Skeletal muscle satellite cell (primary cell): ENCODE measurements around the gene SLC9B1. TPM values are rescaled to one million over a fixed set of nuclear protein-coding genes. Genes with fewer than 3 reads are reported as not detected.
A peak's percentile ranks its signal among the peaks of the same experiment; 100 is the strongest.

Experiments
- H3K27me3 ChIP-seq: 2 replicates; pipeline ENCODE4 v1.7.0; 2013; ENCODE audit warnings: low read length; ENCODE audit not compliant: control insufficient read depth, insufficient read depth
- H3K36me3 ChIP-seq: 2 replicates; pipeline ENCODE4 v1.7.0; 2013; ENCODE audit warnings: mild to moderate bottlenecking, control low read depth, low read length; ENCODE audit not compliant: insufficient read depth
- H3K4me1 ChIP-seq: 2 replicates; pipeline ENCODE4 v1.7.0; 2013; ENCODE audit warnings: low read length; ENCODE audit not compliant: control insufficient read depth, insufficient read depth
- H3K4me2 ChIP-seq: 2 replicates; pipeline ENCODE4 v1.7.0; 2013; ENCODE audit warnings: mild to moderate bottlenecking, low read length
- H3K4me3 ChIP-seq: 2 replicates; pipeline ENCODE4 v1.7.0; 2013; ENCODE audit warnings: low read length
- H3K9ac ChIP-seq: 2 replicates; pipeline ENCODE4 v1.7.0; 2013; ENCODE audit warnings: mild to moderate bottlenecking, low read depth, low read length, moderate library complexity
- H3K9me3 ChIP-seq: replicated peaks from 2 replicates; pipeline ENCODE4 v1.7.0; 2013; ENCODE audit warnings: mild to moderate bottlenecking, control low read depth, low read length
- total RNA-seq: library from RNA; depleted of rRNA; stranded (reverse); fragments of >200 nt; gene quantifications from 2 replicates; pipeline ENCODE4 v1.2.3, GENCODE V29; 2012; rRNA removed

SLC9B1 gene
- total RNA-seq: 0.25 TPM in 1 of 2 replicates, not detected in the other

- H3K4me2 ChIP-seq: peak within 1 kb of the TSS; percentile 81
- peak within 1 kb of the TSS; percentile 83 for H3K9ac ChIP-seq
- peaks cover 5% of the 10 kb centered on the region for H3K4me1 ChIP-seq
- H3K36me3 ChIP-seq: no peaks in the 10 kb centered on the region
- H3K9me3 ChIP-seq: no peaks in the 10 kb centered on the region
- H3K4me3 ChIP-seq: peak within 1 kb of the TSS; percentile 69
- H3K27me3 ChIP-seq: no peaks in the 10 kb centered on the region
Observed at GRCh38 chr4:103019308-103020124, at the start of gene SLC9B1. SLC9B1 (minus strand) TSS chr4:103019705; CDS start chr4:102991711, 27,994 bp downstream.

GRCh38 chr4:103067841-103068547 is 48.5 kb upstream of the SLC9B1 start:
- no peak overlapping the region for H3K9ac ChIP-seq
- H3K4me3 ChIP-seq: no peak overlapping the region
- no peaks in the 10 kb centered on the region for H3K36me3 ChIP-seq
- no peaks in the 10 kb centered on the region for H3K27me3 ChIP-seq
- no peaks in the 10 kb centered on the region for H3K9me3 ChIP-seq
- no peak overlapping the region for H3K4me2 ChIP-seq
- peaks cover 14% of the 10 kb centered on the region for H3K4me1 ChIP-seq

- no peaks in the 10 kb centered on the region for H3K36me3 ChIP-seq
- H3K4me1 ChIP-seq: no peaks in the 10 kb centered on the region
- H3K27me3 ChIP-seq: no peaks in the 10 kb centered on the region
- H3K9ac ChIP-seq: no peak overlapping the region
- no peak overlapping the region for H3K4me2 ChIP-seq
- H3K9me3 ChIP-seq: no peaks in the 10 kb centered on the region
- no peak overlapping the region for H3K4me3 ChIP-seq
Observed at GRCh38 chr4:103060453-103061148, 41.1 kb upstream of the SLC9B1 start.

GRCh38 chr4:103054030-103054429 is 34.5 kb upstream of the SLC9B1 start:
- peaks cover 4% of the 10 kb centered on the region for H3K36me3 ChIP-seq
- no peaks in the 10 kb centered on the region for H3K9me3 ChIP-seq

GRCh38 chr4:103052779-103053178 is 33.3 kb upstream of the SLC9B1 start:
- no peak overlapping the region for H3K9ac ChIP-seq
- peaks cover 15% of the 10 kb centered on the region for H3K36me3 ChIP-seq
- H3K4me1 ChIP-seq: peaks cover 7% of the 10 kb centered on the region
- no peaks in the 10 kb centered on the region for H3K27me3 ChIP-seq
- no peak overlapping the region for H3K4me2 ChIP-seq
- H3K9me3 ChIP-seq: no peaks in the 10 kb centered on the region
- no peak overlapping the region for H3K4me3 ChIP-seq

More at GRCh38 chr4:103054030-103054429, 34.5 kb upstream of the SLC9B1 start:
- no peak overlapping the region for H3K4me2 ChIP-seq
- H3K9ac ChIP-seq: no peak overlapping the region
- no peaks in the 10 kb centered on the region for H3K27me3 ChIP-seq
- H3K4me1 ChIP-seq: peaks cover 7% of the 10 kb centered on the region
- no peak overlapping the region for H3K4me3 ChIP-seq

- Histone ChIP-seq H3K27me3 (no peaks in the 10 kb centered on the region), H3K4me3 (no peak overlapping the region), H3K9me3 (no peaks in the 10 kb centered on the region), H3K4me2 (no peak overlapping the region), H3K36me3 (peaks cover 15% of the 10 kb centered on the region), H3K4me1 (peaks cover 7% of the 10 kb centered on the region), H3K9ac (no peak overlapping the region)
Observed at GRCh38 chr4:103052145-103052544, 32.6 kb upstream of the SLC9B1 start.

GRCh38 chr4:103050736-103051436 is 31.4 kb upstream of the SLC9B1 start:
- Histone ChIP-seq H3K27me3 (no peaks in the 10 kb centered on the region), H3K9ac (no peak overlapping the region), H3K4me2 (no peak overlapping the region), H3K9me3 (no peaks in the 10 kb centered on the region), H3K4me1 (peaks cover 7% of the 10 kb centered on the region), H3K4me3 (no peak overlapping the region), H3K36me3 (peaks cover 17% of the 10 kb centered on the region)

- Histone ChIP-seq H3K9ac (no peak overlapping the region), H3K27me3 (no peaks in the 10 kb centered on the region), H3K4me3 (no peak overlapping the region), H3K9me3 (no peaks in the 10 kb centered on the region), H3K4me1 (peaks cover 7% of the 10 kb centered on the region), H3K4me2 (no peak overlapping the region), H3K36me3 (peaks cover 33% of the 10 kb centered on the region)
Observed at GRCh38 chr4:103046416-103047290, 27.1 kb upstream of the SLC9B1 start.

GRCh38 chr4:103044183-103044582 is 24.7 kb upstream of the SLC9B1 start:
- Histone ChIP-seq H3K4me1 (no peaks in the 10 kb centered on the region), H3K4me2 (no peak overlapping the region), H3K36me3 (peaks cover 30% of the 10 kb centered on the region), H3K4me3 (no peak overlapping the region), H3K27me3 (no peaks in the 10 kb centered on the region), H3K9me3 (no peaks in the 10 kb centered on the region), H3K9ac (no peak overlapping the region)

- Histone ChIP-seq H3K9me3 (no peaks in the 10 kb centered on the region), H3K4me2 (no peak overlapping the region), H3K4me3 (no peak overlapping the region), H3K27me3 (no peaks in the 10 kb centered on the region), H3K9ac (no peak overlapping the region), H3K36me3 (no peaks in the 10 kb centered on the region), H3K4me1 (no peaks in the 10 kb centered on the region)
Observed at GRCh38 chr4:103036169-103036568, 16.7 kb upstream of the SLC9B1 start.
